OCI-LY7 (cell line): ENCODE measurements around the gene HAPLN3. TPM values are rescaled to one million over a fixed set of nuclear protein-coding genes. Genes with fewer than 3 reads are reported as not detected.

Experiments used
- BruUV-seq: library from RNA; stranded (reverse); fragments of 400-500 nt; replicated peaks from 2 replicates; lab custom pipeline; 2021; lab: Mats Ljungman, UMichigan
- CTCF ChIA-PET: fragments of 300-600 bp; sonication (Branson Sonifier 250); formaldehyde crosslinking; loops from one replicate; lab custom pipeline; 2022; ENCODE audit warnings: antibody characterized with exemption; ENCODE audit not compliant: unreplicated experiment; lab: Charles Lee
- POLR2A ChIA-PET: fragments of 300-600 bp; sonication (Branson Sonifier 250); formaldehyde crosslinking; loops from one replicate; lab custom pipeline; 2022; ENCODE audit warnings: antibody characterized with exemption; lab: Charles Lee
- DNase-seq: peaks from one replicate; pipeline ENCODE4 v3.0.0-alpha.2; 2015; ENCODE audit warnings: low spot score
- H2AFZ ChIP-seq: fragments of 200-600 bp; sonication (generic), shearing (Covaris generic); 2 replicates; pipeline ENCODE4 v1.6.1; 2014; ENCODE audit warnings: mild to moderate bottlenecking, antibody characterized with exemption, low read length, moderate library complexity
- H3K27ac ChIP-seq: fragments of 200-600 bp; sonication (generic); 2 replicates; pipeline ENCODE4 v1.5.1; 2014; ENCODE audit warnings: mixed run types, low read depth, mild to moderate bottlenecking, moderate library complexity, low read length, inconsistent platforms; ENCODE audit not compliant: poor library complexity, severe bottlenecking
- H3K36me3 ChIP-seq: fragments of 200-600 bp; sonication (generic); 2 replicates; pipeline ENCODE4 v1.6.1; 2014; ENCODE audit warnings: mild to moderate bottlenecking, antibody characterized with exemption, low read length, moderate library complexity, mixed read lengths; ENCODE audit not compliant: insufficient read depth
- H3K4me1 ChIP-seq: fragments of 200-600 bp; sonication (generic); 2 replicates; pipeline ENCODE4 v1.5.1; 2014; ENCODE audit warnings: mild to moderate bottlenecking, low read length; ENCODE audit not compliant: insufficient read depth, poor library complexity, severe bottlenecking
- H3K4me2 ChIP-seq: fragments of 200-600 bp; sonication (generic); 2 replicates; pipeline ENCODE4 v1.6.1; 2014; ENCODE audit warnings: mild to moderate bottlenecking, low read length
- H3K4me3 ChIP-seq: fragments of 200-600 bp; sonication (generic); 2 replicates; pipeline ENCODE4 v1.5.1; 2014; ENCODE audit warnings: mild to moderate bottlenecking, low read depth, low read length; ENCODE audit not compliant: poor library complexity, severe bottlenecking
- H3K79me2 ChIP-seq: fragments of 200-600 bp; sonication (generic); 2 replicates; pipeline ENCODE4 v1.6.1; 2016; ENCODE audit warnings: low read depth, mild to moderate bottlenecking, low read length, moderate library complexity, mixed read lengths; ENCODE audit not compliant: insufficient read depth
- H3K9me2 ChIP-seq: fragments of 200-600 bp; sonication (generic); 2 replicates; pipeline ENCODE4 v1.6.1; 2016; ENCODE audit warnings: mild to moderate bottlenecking, low read length, mixed read lengths; ENCODE audit not compliant: insufficient read depth
- H3K9me3 ChIP-seq: fragments of 200-600 bp; sonication (generic); 2 replicates; pipeline ENCODE4 v1.6.1; 2014; ENCODE audit warnings: mild to moderate bottlenecking, mixed run types, low read length, mixed read lengths
- H4K20me1 ChIP-seq: fragments of 200-600 bp; sonication (generic); 2 replicates; pipeline ENCODE4 v1.6.1; 2014; ENCODE audit warnings: mild to moderate bottlenecking, antibody characterized with exemption, low read length, moderate library complexity, mixed read lengths; ENCODE audit not compliant: insufficient read depth
- CTCF ChIP-seq: fragments of 200-600 bp; sonication (generic); conservative IDR thresholded peaks from 2 replicates; pipeline ENCODE4 v1.5.1; 2014; ENCODE audit warnings: mild to moderate bottlenecking, antibody characterized with exemption, low read length, moderate library complexity, mixed read lengths
- EZH2phosphoT487 ChIP-seq: fragments of 200-600 bp; sonication (generic); IDR thresholded peaks from 2 replicates; pipeline ENCODE4 v1.6.1; 2018; ENCODE audit warnings: low read depth, borderline replicate concordance, mild to moderate bottlenecking, mixed run types, antibody characterized with exemption, low read length, moderate library complexity, mixed read lengths
- intact Hi-C: fragments of 100-400 bp; cut with micrococcal nuclease; formaldehyde crosslinking; loops from one replicate; pipeline ENCODE4 v1.10.0; 2022; ENCODE audit not compliant: unreplicated experiment
- total RNA-seq, 2 experiments: library from RNA; depleted of rRNA in 1 of 2; stranded (reverse); fragments of >200 nt in 1 of 2; shearing (Covaris generic) in 1 of 2; gene quantifications; 2 replicates each; pipeline ENCODE4 v1.2.3, GENCODE V29; 2014 to 2022

The HAPLN3 gene
- total RNA-seq, 2 experiments from 2014 or later = 0.93 to 0.98 TPM

- intact Hi-C loops = no loop called here
- H3K4me1 ChIP-seq = no peaks in the 10 kb centered on the region
- H3K9me2 ChIP-seq = no peaks in the 10 kb centered on the region
- no peak for DNase-seq
- TF ChIP-seq CTCF = no peak
- TF ChIP-seq EZH2phosphoT487 = no peak
- H3K27ac ChIP-seq = no peak overlapping the region
- POLR2A ChIA-PET = no interaction called here
- no peaks in the 10 kb centered on the region for H3K36me3 ChIP-seq
- CTCF ChIA-PET = no interaction called here
- no peak overlapping the region for H3K4me2 ChIP-seq
- H3K4me3 ChIP-seq = no peak overlapping the region
- H4K20me1 ChIP-seq = no peaks in the 10 kb centered on the region
- BruUV-seq = no TSS peak
- no peaks in the 10 kb centered on the region for H3K9me3 ChIP-seq
- H3K79me2 ChIP-seq = no peaks in the 10 kb centered on the region
- no peak overlapping the region for H2AFZ ChIP-seq
Observed at GRCh38 chr15:88838667-88839066, 56.7 kb downstream of the HAPLN3 start.

- no peaks in the 10 kb centered on the region for H4K20me1 ChIP-seq
- H3K9me2 ChIP-seq = no peaks in the 10 kb centered on the region
- H3K4me2 ChIP-seq = no peak overlapping the region
- CTCF ChIA-PET = interaction anchor here (0.9 kb wide), 1 partner anchor 355 kb away, joined by 3 read pairs; no protein-coding TSS in a partner anchor
- no peaks in the 10 kb centered on the region for H3K9me3 ChIP-seq
- DNase-seq = no peak
- TF ChIP-seq EZH2phosphoT487 (no peak), CTCF (no peak)
- H3K79me2 ChIP-seq = no peaks in the 10 kb centered on the region
- intact Hi-C loops = no loop called here
- no peak overlapping the region for H2AFZ ChIP-seq
- BruUV-seq = no TSS peak
- POLR2A ChIA-PET = interaction anchor here (0.5 to 1.2 kb wide), 3 partner anchors 11 to 147 kb away, joined by 4 to 6 read pairs (median 4); no protein-coding TSS in a partner anchor
- no peaks in the 10 kb centered on the region for H3K4me1 ChIP-seq
- H3K27ac ChIP-seq = no peak overlapping the region
- H3K4me3 ChIP-seq = no peak overlapping the region
- no peaks in the 10 kb centered on the region for H3K36me3 ChIP-seq
Observed at GRCh38 chr15:88835646-88836045, 59.7 kb downstream of the HAPLN3 start.

GRCh38 chr15:88835119-88835518 lies 60.2 kb downstream of the HAPLN3 start:
- intact Hi-C loops = no loop called here
- BruUV-seq = no TSS peak

More at GRCh38 chr15:88835119-88835518, 60.2 kb downstream of the HAPLN3 start:
- DNase-seq = no peak
- CTCF ChIA-PET = interaction anchor here (0.6 to 0.9 kb wide), 2 partner anchors 69 to 355 kb away, joined by 3 read pairs; no protein-coding TSS in a partner anchor
- no peak for TF ChIP-seq CTCF
- TF ChIP-seq EZH2phosphoT487 = no peak
- POLR2A ChIA-PET = interaction anchor here (0.5 to 1.2 kb wide), 3 partner anchors 10 to 147 kb away, joined by 4 to 6 read pairs (median 4); no protein-coding TSS in a partner anchor
- Histone ChIP-seq H3K9me3 (no peaks in the 10 kb centered on the region), H3K27ac (no peak overlapping the region), H3K9me2 (no peaks in the 10 kb centered on the region), H2AFZ (no peak overlapping the region), H3K79me2 (no peaks in the 10 kb centered on the region), H3K4me2 (no peak overlapping the region), H3K36me3 (no peaks in the 10 kb centered on the region), H3K4me3 (no peak overlapping the region), H3K4me1 (no peaks in the 10 kb centered on the region), H4K20me1 (no peaks in the 10 kb centered on the region)
